Osteoblast (primary cell): ENCODE measurements around the gene KLHL35. TPM values are rescaled to one million over a fixed set of nuclear protein-coding genes. Genes with fewer than 3 reads are reported as not detected.

ENCODE experiments used
- DNase-seq: peaks from one replicate; pipeline ENCODE4 v3.0.0; 2011; ENCODE audit warnings: low spot score, mixed read lengths; ENCODE audit not compliant: insufficient read length; ENCODE audit errors: missing footprints
- H2AFZ ChIP-seq: 2 replicates; pipeline ENCODE4 v1.6.0; 2011; ENCODE audit warnings: mild to moderate bottlenecking, low read length
- H3K27ac ChIP-seq: 2 replicates; pipeline ENCODE4 v1.5.1; 2011; ENCODE audit warnings: mild to moderate bottlenecking, low read depth, low read length, moderate library complexity
- H3K27me3 ChIP-seq: 2 replicates; pipeline ENCODE4 v1.6.0; 2012; ENCODE audit warnings: mild to moderate bottlenecking, control low read depth, inconsistent platforms, low read length, moderate library complexity; ENCODE audit not compliant: insufficient read depth
- H3K36me3 ChIP-seq: 2 replicates; pipeline ENCODE4 v1.5.1; 2011; ENCODE audit warnings: mild to moderate bottlenecking, low read length, control low read depth, moderate library complexity; ENCODE audit not compliant: insufficient read depth
- H3K4me1 ChIP-seq: 2 replicates; pipeline ENCODE4 v1.5.1; 2011; ENCODE audit warnings: mild to moderate bottlenecking, low read length, control low read depth, moderate library complexity; ENCODE audit not compliant: insufficient read depth
- H3K4me2 ChIP-seq: 2 replicates; pipeline ENCODE4 v1.6.0; 2011; ENCODE audit warnings: mild to moderate bottlenecking, low read length; ENCODE audit not compliant: insufficient read depth
- H3K4me3 ChIP-seq: fragments of 200-600 bp; sonication (generic); 3 replicates; pipeline ENCODE4 v1.5.1; 2012; ENCODE audit warnings: mild to moderate bottlenecking, low read length, inconsistent platforms; ENCODE audit not compliant: insufficient read depth
- H3K79me2 ChIP-seq: 2 replicates; pipeline ENCODE4 v1.6.0; 2012; ENCODE audit warnings: mild to moderate bottlenecking, low read length, control low read depth, inconsistent platforms; ENCODE audit not compliant: insufficient read depth
- H3K9me3 ChIP-seq: 2 replicates; pipeline ENCODE4 v1.5.1; 2011; ENCODE audit warnings: low read depth, low read length, control low read depth
- H4K20me1 ChIP-seq: 2 replicates; pipeline ENCODE4 v1.6.0; 2012; ENCODE audit warnings: mild to moderate bottlenecking, low read length, control low read depth; ENCODE audit not compliant: insufficient read depth
- total RNA-seq: library from RNA; depleted of rRNA; stranded (reverse); fragments of >200 nt; gene quantifications from 2 replicates; pipeline ENCODE4 v1.2.3, GENCODE V29; 2012
- TF ChIP-seq, protein P1 (sequence below): IDR thresholded peaks from 2 replicates; pipeline ENCODE4 v1.5.1; 2011; ENCODE audit warnings: mild to moderate bottlenecking, low read depth, low read length, moderate library complexity; ENCODE audit errors: extremely low read depth

Gene KLHL35
- total RNA-seq, 1 donor = 4.3 TPM

DNA sequence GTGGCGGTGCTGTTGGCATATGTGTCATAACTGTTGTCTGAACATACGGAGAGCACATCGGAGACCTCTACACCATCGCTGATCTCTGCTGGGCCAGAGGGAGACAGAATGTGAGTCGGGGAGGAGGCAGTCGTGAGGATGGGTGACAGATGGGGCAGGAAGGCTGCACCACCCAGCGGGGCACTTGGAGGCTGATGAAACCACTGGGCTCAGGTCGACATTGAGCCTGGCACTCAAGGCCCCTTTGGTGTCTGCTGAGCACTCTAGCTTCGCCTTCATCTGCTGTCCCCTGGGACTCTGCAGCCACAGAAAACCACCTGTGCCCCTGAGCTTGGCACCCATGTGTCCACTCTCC, 2.5 kb upstream of the KLHL35 start:
- H3K79me2 ChIP-seq = no peaks in the 10 kb centered on the region
- no peak overlapping the region for H2AFZ ChIP-seq
- DNase-seq = peak; percentile 69
- H3K27me3 ChIP-seq = peaks cover 31% of the 10 kb centered on the region
- no peaks in the 10 kb centered on the region for H3K4me1 ChIP-seq
- no peaks in the 10 kb centered on the region for H3K9me3 ChIP-seq
- TF ChIP-seq, protein P1, sequence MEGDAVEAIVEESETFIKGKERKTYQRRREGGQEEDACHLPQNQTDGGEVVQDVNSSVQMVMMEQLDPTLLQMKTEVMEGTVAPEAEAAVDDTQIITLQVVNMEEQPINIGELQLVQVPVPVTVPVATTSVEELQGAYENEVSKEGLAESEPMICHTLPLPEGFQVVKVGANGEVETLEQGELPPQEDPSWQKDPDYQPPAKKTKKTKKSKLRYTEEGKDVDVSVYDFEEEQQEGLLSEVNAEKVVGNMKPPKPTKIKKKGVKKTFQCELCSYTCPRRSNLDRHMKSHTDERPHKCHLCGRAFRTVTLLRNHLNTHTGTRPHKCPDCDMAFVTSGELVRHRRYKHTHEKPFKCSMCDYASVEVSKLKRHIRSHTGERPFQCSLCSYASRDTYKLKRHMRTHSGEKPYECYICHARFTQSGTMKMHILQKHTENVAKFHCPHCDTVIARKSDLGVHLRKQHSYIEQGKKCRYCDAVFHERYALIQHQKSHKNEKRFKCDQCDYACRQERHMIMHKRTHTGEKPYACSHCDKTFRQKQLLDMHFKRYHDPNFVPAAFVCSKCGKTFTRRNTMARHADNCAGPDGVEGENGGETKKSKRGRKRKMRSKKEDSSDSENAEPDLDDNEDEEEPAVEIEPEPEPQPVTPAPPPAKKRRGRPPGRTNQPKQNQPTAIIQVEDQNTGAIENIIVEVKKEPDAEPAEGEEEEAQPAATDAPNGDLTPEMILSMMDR = no peak
- H3K27ac ChIP-seq = no peak overlapping the region
- no peaks in the 10 kb centered on the region for H4K20me1 ChIP-seq
- H3K4me2 ChIP-seq = no peak overlapping the region
- H3K36me3 ChIP-seq = no peaks in the 10 kb centered on the region
- H3K4me3 ChIP-seq = no peak overlapping the region

DNA sequence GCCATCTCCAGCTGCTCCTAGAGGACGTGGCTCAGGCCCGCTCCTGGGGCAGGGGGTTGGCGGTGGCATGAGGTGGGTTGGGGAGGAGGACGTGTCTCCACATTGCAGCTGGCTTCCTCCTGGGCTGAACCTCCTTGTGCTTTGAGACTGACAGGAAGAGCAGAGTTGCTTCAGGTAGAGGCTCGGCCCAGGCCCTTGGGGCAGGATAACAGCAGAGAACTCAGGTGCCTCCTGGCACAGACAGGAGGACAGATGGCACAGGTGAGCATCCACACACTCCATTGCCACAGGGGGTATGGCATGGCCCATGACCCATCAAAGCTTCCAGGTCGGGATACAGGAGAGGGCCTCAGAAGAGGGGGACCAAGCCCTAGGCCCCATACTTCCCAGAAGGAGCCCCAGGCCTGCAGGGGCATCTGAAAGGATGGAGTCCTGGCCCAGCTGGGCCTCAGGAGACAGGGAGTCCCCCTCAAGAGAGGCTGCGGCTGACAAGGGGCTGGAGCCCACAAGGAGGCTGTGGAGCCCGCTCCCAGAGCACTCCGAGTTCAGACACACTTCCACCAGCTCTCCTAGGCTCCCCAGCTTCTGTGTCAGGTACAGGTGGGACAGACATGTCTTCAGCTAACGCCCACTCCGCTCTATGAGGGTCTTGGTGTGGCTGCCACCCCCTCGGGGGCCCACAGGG, 2.0 kb upstream of the KLHL35 start:
- Histone ChIP-seq H3K4me3 (no peak overlapping the region), H3K79me2 (no peaks in the 10 kb centered on the region), H3K27me3 (peaks cover 35% of the 10 kb centered on the region), H3K36me3 (no peaks in the 10 kb centered on the region), H3K4me2 (no peak overlapping the region), H3K27ac (no peak overlapping the region), H4K20me1 (no peaks in the 10 kb centered on the region), H3K4me1 (no peaks in the 10 kb centered on the region), H3K9me3 (no peaks in the 10 kb centered on the region), H2AFZ (no peak overlapping the region)
- TF ChIP-seq, protein P1 = no peak
- DNase-seq = peak; percentile 74

DNA sequence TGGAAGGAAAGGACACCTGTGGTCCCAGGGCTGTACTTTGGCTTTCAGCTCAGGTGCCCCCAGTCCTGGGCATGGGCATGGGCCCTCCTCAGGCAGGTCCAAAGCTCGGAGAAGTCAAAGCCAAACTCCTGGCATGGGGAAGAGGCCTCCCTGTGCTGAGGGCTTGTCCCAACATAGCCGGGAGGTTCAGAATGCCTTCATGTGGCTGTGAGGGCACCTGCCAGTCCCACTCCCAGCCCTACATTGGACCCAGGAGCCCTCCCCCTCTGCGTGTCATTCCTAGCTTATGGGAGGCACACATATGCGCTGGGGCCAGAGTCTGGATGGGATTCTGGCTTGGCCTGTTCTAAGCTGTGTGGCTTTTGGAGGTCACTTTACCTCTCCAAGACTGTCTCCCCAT, 1.0 kb upstream of the KLHL35 start:
- TF ChIP-seq, protein P1 = no peak
- Histone ChIP-seq H2AFZ (no peak overlapping the region), H4K20me1 (no peaks in the 10 kb centered on the region), H3K4me2 (no peak overlapping the region), H3K79me2 (no peaks in the 10 kb centered on the region), H3K27ac (no peak overlapping the region), H3K36me3 (no peaks in the 10 kb centered on the region), H3K4me3 (no peak overlapping the region), H3K27me3 (peaks cover 43% of the 10 kb centered on the region), H3K9me3 (peaks cover 2% of the 10 kb centered on the region), H3K4me1 (peaks cover 3% of the 10 kb centered on the region)
- DNase-seq = peak; percentile 72

- H3K4me2 ChIP-seq = no peak overlapping the region
- H4K20me1 ChIP-seq = no peaks in the 10 kb centered on the region
- no peak overlapping the region for H3K27ac ChIP-seq
- no peaks in the 10 kb centered on the region for H3K79me2 ChIP-seq
- H2AFZ ChIP-seq = no peak overlapping the region
- peaks cover 3% of the 10 kb centered on the region for H3K4me1 ChIP-seq
- H3K4me3 ChIP-seq = no peak overlapping the region
- H3K36me3 ChIP-seq = no peaks in the 10 kb centered on the region
- no peak for DNase-seq
- H3K27me3 ChIP-seq = peaks cover 44% of the 10 kb centered on the region
- peaks cover 2% of the 10 kb centered on the region for H3K9me3 ChIP-seq
- TF ChIP-seq, protein P1 = no peak
These were observed 440 bp upstream of the KLHL35 start for GRCh38 chr11:75433443-75433842.
